Right lobe of liver (tissue), 4 donors: ENCODE data around the gene ANOS1.

Experiments used
- POLR2A ChIP-seq: fragments of 450-650 bp; IDR thresholded peaks from one replicate; pipeline ENCODE4 v1.6.1; 2017; ENCODE audit warnings: antibody characterized with exemption, mild to moderate bottlenecking
- TF ChIP-seq, protein P1 (sequence below), 4 donors: fragments of 200-600 bp in 3 of 4; fragments of 450-650 bp in 1 of 4; IDR thresholded peaks; one replicate each; pipeline versions ENCODE4 v1.5.1 to v1.8.0; 2016 to 2022; ENCODE audit warnings: antibody characterized with exemption in 4 of 4, mild to moderate bottlenecking in 2 of 4
- donor health status: DM: no; HTN: no; CAD: no.
- donor health status: DM: no; HTN: no; CAD: no.
- donor health status: DM: no; HTN: yes; CAD: no.

DNA sequence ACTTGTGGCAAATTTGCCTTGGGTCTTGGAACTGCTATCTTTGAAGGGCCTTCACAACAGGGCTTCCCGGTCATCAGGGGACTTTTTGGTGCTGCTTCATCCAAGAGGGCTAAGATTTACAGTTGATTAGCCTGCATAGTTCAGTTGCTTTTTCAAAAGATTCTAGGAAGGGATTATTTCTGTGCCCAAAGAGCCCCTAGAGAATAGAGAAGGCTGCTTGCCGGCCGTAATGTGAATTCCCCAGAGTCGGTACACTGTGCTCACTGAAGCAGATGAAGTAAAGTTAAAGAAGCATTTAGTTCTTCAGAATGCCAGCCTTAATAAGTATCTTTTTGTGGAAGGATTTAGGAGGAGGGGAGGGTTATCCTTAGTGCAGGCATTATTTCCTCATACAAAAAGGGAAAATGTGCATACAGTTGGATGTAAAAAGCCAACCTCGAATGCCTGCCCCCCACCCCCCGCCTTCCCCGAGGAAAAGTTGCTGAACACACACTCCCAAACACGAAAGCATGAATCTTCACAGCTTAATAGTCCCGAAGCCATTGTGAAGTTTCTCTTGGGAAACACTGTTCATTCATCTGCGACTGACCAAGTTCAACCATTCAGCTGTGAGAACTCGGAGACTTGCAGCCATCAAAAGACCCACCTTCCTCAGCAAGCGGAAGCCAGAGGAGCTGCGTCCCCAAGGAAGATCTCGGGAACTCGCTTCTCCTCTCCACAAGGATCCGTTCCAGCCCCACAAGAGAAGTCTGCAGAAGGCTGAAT is 47.6 kb downstream of the ANOS1 start:
- TF ChIP-seq, protein P1, sequence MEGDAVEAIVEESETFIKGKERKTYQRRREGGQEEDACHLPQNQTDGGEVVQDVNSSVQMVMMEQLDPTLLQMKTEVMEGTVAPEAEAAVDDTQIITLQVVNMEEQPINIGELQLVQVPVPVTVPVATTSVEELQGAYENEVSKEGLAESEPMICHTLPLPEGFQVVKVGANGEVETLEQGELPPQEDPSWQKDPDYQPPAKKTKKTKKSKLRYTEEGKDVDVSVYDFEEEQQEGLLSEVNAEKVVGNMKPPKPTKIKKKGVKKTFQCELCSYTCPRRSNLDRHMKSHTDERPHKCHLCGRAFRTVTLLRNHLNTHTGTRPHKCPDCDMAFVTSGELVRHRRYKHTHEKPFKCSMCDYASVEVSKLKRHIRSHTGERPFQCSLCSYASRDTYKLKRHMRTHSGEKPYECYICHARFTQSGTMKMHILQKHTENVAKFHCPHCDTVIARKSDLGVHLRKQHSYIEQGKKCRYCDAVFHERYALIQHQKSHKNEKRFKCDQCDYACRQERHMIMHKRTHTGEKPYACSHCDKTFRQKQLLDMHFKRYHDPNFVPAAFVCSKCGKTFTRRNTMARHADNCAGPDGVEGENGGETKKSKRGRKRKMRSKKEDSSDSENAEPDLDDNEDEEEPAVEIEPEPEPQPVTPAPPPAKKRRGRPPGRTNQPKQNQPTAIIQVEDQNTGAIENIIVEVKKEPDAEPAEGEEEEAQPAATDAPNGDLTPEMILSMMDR (IDR thresholded peaks at IDR 0.05), result no peak
- TF ChIP-seq POLR2A, result no peak
